Body of pancreas (tissue), 4 donors: ENCODE results near the gene CCDC102B. TPM values are rescaled to one million over a fixed set of nuclear protein-coding genes. Genes with fewer than 3 reads are reported as not detected.

Experiments
- ATAC-seq: fragments of 150-250 bp; one replicate; pipeline ENCODE4 v1.9.1; 2016
- DNase-seq, 4 donors: peaks; one replicate each; pipeline ENCODE4 v3.0.0-alpha.2; 2019
- H3K27ac ChIP-seq, 4 donors: fragments of 200-600 bp; sonication (generic); 1 replicate in 3 of 4; 2 replicates in 1 of 4; pipeline versions ENCODE4 v1.5.1 to v1.6.1; 2016 to 2019; ENCODE audit warnings: mild to moderate bottlenecking in 1 of 4, mixed read lengths in 1 of 4, moderate library complexity in 1 of 4
- H3K27me3 ChIP-seq, 2 donors: fragments of 200-600 bp; sonication (generic); one replicate each; pipeline ENCODE4 v1.6.0; 2016; ENCODE audit warnings: mild to moderate bottlenecking in 1 of 2
- H3K36me3 ChIP-seq, 2 donors: fragments of 200-600 bp; sonication (generic); replicated peaks in 1 of 2; 2 replicates each; pipeline ENCODE4 v1.5.1; 2016; ENCODE audit warnings: low read depth in 2 of 2; ENCODE audit not compliant: insufficient read depth in 1 of 2
- H3K4me1 ChIP-seq: fragments of 200-600 bp; sonication (generic); one replicate; pipeline ENCODE4 v1.6.0; 2016
- H3K4me3 ChIP-seq, 2 donors: fragments of 200-600 bp; sonication (generic); 1 replicate in 1 of 2; 2 replicates in 1 of 2; pipeline ENCODE4 v1.5.1; 2016 to 2019
- H3K9me3 ChIP-seq, 3 donors: fragments of 200-600 bp; sonication (generic); 1 replicate in 2 of 3; 2 replicates in 1 of 3; pipeline ENCODE4 v1.5.1; 2016
- CTCF ChIP-seq, 7 experiments: fragments of 450-650 bp in 4 of 7; fragments of 200-600 bp in 3 of 7; sonication (generic) in 3 of 7; IDR thresholded peaks; one replicate each; pipeline ENCODE4 v1.5.1; 2016 to 2019; ENCODE audit warnings: antibody characterized with exemption in 7 of 7
- POLR2A ChIP-seq, 3 donors: fragments of 450-650 bp; IDR thresholded peaks; one replicate each; pipeline ENCODE4 v1.6.1; 2016; ENCODE audit warnings: antibody characterized with exemption in 3 of 3, mild to moderate bottlenecking in 2 of 3
- WGBS, 2 donors: methylation state at CpG; one replicate each; pipeline ENCODE4 v1.1.5; 2017; 5-methylcytosine and 5-hydroxymethylcytosine counted together
- intact Hi-C: fragments of 100-400 bp; cut with DNase I; formaldehyde crosslinking; loops from one replicate; pipeline ENCODE4 v1.15.1; 2023
- total RNA-seq, 2 donors: library from RNA; depleted of rRNA; stranded (reverse); fragments of >200 nt; gene quantifications; one replicate each; pipeline ENCODE4 v1.1.0, GENCODE V29; 2016

CCDC102B gene
- total RNA-seq, 2 donors from 2014 or later: 4.9 to 6.3 TPM

GRCh38 chr18:68793951-68794350, 3.9 kb upstream of the CCDC102B start:
- no peak for TF ChIP-seq CTCF (IDR thresholded peaks at IDR 0.05)
- TF ChIP-seq POLR2A (IDR thresholded peaks at IDR 0.05): no peak
- H3K4me3 ChIP-seq: no peak overlapping the region
- no peaks in the 10 kb centered on the region for H3K4me1 ChIP-seq
- no peak overlapping the region for H3K27ac ChIP-seq
- ATAC-seq (no peak), DNase-seq (no peak)
- intact Hi-C loops: no loop called here
- no peaks in the 10 kb centered on the region for H3K36me3 ChIP-seq
- no peaks in the 10 kb centered on the region for H3K9me3 ChIP-seq
- no peaks in the 10 kb centered on the region for H3K27me3 ChIP-seq

- DNase-seq (no peak), ATAC-seq (no peak)
- Histone ChIP-seq H3K36me3 (no peaks in the 10 kb centered on the region), H3K27ac (no peak overlapping the region), H3K27me3 (no peaks in the 10 kb centered on the region), H3K4me1 (no peaks in the 10 kb centered on the region), H3K4me3 (no peak overlapping the region), H3K9me3 (no peaks in the 10 kb centered on the region)
- intact Hi-C loops: no loop called here
- WGBS, 2 donors: 54 to 62% methylated on average over 7 of the region's 7 CpGs
- TF ChIP-seq CTCF (IDR thresholded peaks at IDR 0.05) (no peak), POLR2A (IDR thresholded peaks at IDR 0.05) (no peak)
Observed at GRCh38 chr18:68796936-68797690, 767 bp upstream of the CCDC102B start.

GRCh38 chr18:68800075-68800474, 2.2 kb downstream of the CCDC102B start:
- DNase-seq: no peak

GRCh38 chr18:68803356-68803755, 5.5 kb downstream of the CCDC102B start:
- no peaks in the 10 kb centered on the region for H3K9me3 ChIP-seq
- H3K27ac ChIP-seq: no peak overlapping the region
- H3K4me3 ChIP-seq: no peak overlapping the region
- no peak for TF ChIP-seq CTCF (IDR thresholded peaks at IDR 0.05)
- TF ChIP-seq POLR2A (IDR thresholded peaks at IDR 0.05): no peak
- H3K36me3 ChIP-seq: no peaks in the 10 kb centered on the region
- ATAC-seq: peak; percentile 58
- peak in 3 of 4 donors; percentile 26 to 31 (median 27) for DNase-seq
- H3K27me3 ChIP-seq: no peaks in the 10 kb centered on the region
- H3K4me1 ChIP-seq: no peaks in the 10 kb centered on the region
- intact Hi-C loops: no loop called here
- WGBS, 2 donors: 66 to 73% methylated on average over 3 of the region's 3 CpGs

More at GRCh38 chr18:68800075-68800474, 2.2 kb downstream of the CCDC102B start:
- no peaks in the 10 kb centered on the region for H3K4me1 ChIP-seq
- H3K36me3 ChIP-seq: no peaks in the 10 kb centered on the region
- 40 to 43% methylated on average over 7 of the region's 7 CpGs for WGBS, 2 donors
- no peak overlapping the region for H3K4me3 ChIP-seq
- TF ChIP-seq POLR2A (IDR thresholded peaks at IDR 0.05): no peak
- intact Hi-C loops: no loop called here
- no peaks in the 10 kb centered on the region for H3K9me3 ChIP-seq
- ATAC-seq: no peak
- H3K27ac ChIP-seq: no peak overlapping the region
- no peaks in the 10 kb centered on the region for H3K27me3 ChIP-seq

GRCh38 chr18:68817584-68817983, 19.7 kb downstream of the CCDC102B start:
- no peaks in the 10 kb centered on the region for H3K4me1 ChIP-seq
- intact Hi-C loops: no loop called here
- no peak overlapping the region for H3K27ac ChIP-seq
- H3K36me3 ChIP-seq: no peaks in the 10 kb centered on the region
- DNase-seq (no peak), ATAC-seq (no peak)
- H3K9me3 ChIP-seq: no peaks in the 10 kb centered on the region
- WGBS, 2 donors: 30 to 34% methylated on average over 3 of the region's 3 CpGs
- H3K4me3 ChIP-seq: no peak overlapping the region
- TF ChIP-seq POLR2A (IDR thresholded peaks at IDR 0.05): no peak
- no peak for TF ChIP-seq CTCF (IDR thresholded peaks at IDR 0.05)
- no peaks in the 10 kb centered on the region for H3K27me3 ChIP-seq
